HCT116 (cell line): ENCODE data around the gene THPO. TPM values are rescaled to one million over a fixed set of nuclear protein-coding genes. Genes with fewer than 3 reads are reported as not detected.

Source experiments
- ATAC-seq: fragments of 200-7000 bp; cut with Tn5 transposase; 2 replicates; pipeline ENCODE4 v1.9.1; 2020; ENCODE audit warnings: mild to moderate bottlenecking, moderate library complexity
- BruUV-seq: library from RNA; stranded (reverse); fragments of 400-500 nt; replicated peaks from 2 replicates; lab custom pipeline; 2021; lab: Mats Ljungman, UMichigan
- CTCF ChIA-PET: fragments of 300-600 bp; sonication (Branson Sonifier 250); formaldehyde crosslinking; loops from one replicate; lab custom pipeline; 2021; ENCODE audit warnings: antibody characterized with exemption; lab: Charles Lee
- POLR2A ChIA-PET: fragments of 300-600, 350-600 bp; sonication (Branson Sonifier 250); formaldehyde crosslinking; loops from one replicate; lab custom pipeline; 2021; ENCODE audit warnings: antibody characterized with exemption; lab: Charles Lee
- RAD21 ChIA-PET, 2 experiments: fragments of 300-600 bp; sonication (Branson Sonifier 250); formaldehyde crosslinking; loops; one replicate each; lab custom pipeline; 2023; ENCODE audit warnings: low total read pairs in 2 of 2; ENCODE audit not compliant: uncharacterized antibody in 2 of 2, unreplicated experiment in 2 of 2, low non-redundant PET in 1 of 2; lab: Charles Lee
- DNase-seq: peaks from one replicate; pipeline ENCODE4 v3.0.0-alpha.2; 2010; ENCODE audit warnings: low read depth, low spot score
- H2AFZ ChIP-seq: fragments of 200-600 bp; shearing (Covaris generic), sonication (generic); 2 replicates; pipeline ENCODE4 v1.6.1; 2017; ENCODE audit warnings: low read depth, mixed run types, mixed read lengths, antibody characterized with exemption, low read length; ENCODE audit not compliant: poor library complexity, severe bottlenecking
- H3K27ac ChIP-seq: 2 replicates; pipeline ENCODE4 v1.5.1; 2012; ENCODE audit warnings: low read depth, low read length
- H3K27me3 ChIP-seq: fragments of 200-600 bp; sonication (generic); 2 replicates; pipeline ENCODE4 v1.6.1; 2016; ENCODE audit warnings: mixed run types, low read length, mixed read lengths; ENCODE audit not compliant: insufficient read depth
- H3K36me3 ChIP-seq, 2 experiments: fragments of 200-500 bp in 1 of 2; fragments of 200-600 bp in 1 of 2; sonication (Bioruptor generic) in 1 of 2; sonication (generic) in 1 of 2; 2 replicates each; pipeline versions ENCODE4 v1.5.1 to v1.6.1; 2014 to 2016; ENCODE audit warnings: low read length in 2 of 2, inconsistent platforms in 1 of 2, mixed read lengths in 1 of 2, mixed run types in 1 of 2; ENCODE audit not compliant: insufficient read depth in 2 of 2, control insufficient read depth in 1 of 2
- H3K4me1 ChIP-seq, 2 experiments: fragments of 200-600 bp in 1 of 2; sonication (generic) in 1 of 2; 2 replicates each; pipeline versions ENCODE4 v1.5.1 to v1.6.1; 2012 to 2017; ENCODE audit warnings: low read length in 2 of 2, inconsistent platforms in 1 of 2, mild to moderate bottlenecking in 1 of 2, mixed read lengths in 1 of 2, mixed run types in 1 of 2, moderate library complexity in 1 of 2; ENCODE audit not compliant: insufficient read depth in 2 of 2, control insufficient read depth in 1 of 2
- H3K4me2 ChIP-seq: fragments of 200-600 bp; sonication (generic); 2 replicates; pipeline ENCODE4 v1.6.1; 2017; ENCODE audit warnings: mixed run types, low read length, mixed read lengths
- H3K4me3 ChIP-seq, 2 experiments: fragments of 200-600 bp in 1 of 2; sonication (generic) in 1 of 2; replicated peaks in 1 of 2; 2 replicates each; pipeline ENCODE4 v1.5.1; 2011 to 2016; ENCODE audit warnings: low read length in 2 of 2, control low read depth in 1 of 2, low read depth in 1 of 2, mild to moderate bottlenecking in 1 of 2, mixed read lengths in 1 of 2, mixed run types in 1 of 2
- H3K79me2 ChIP-seq: fragments of 200-600 bp; sonication (generic); 2 replicates; pipeline ENCODE4 v1.6.1; 2017; ENCODE audit warnings: mild to moderate bottlenecking, mixed run types, low read length, moderate library complexity, mixed read lengths; ENCODE audit not compliant: insufficient read depth
- H3K9ac ChIP-seq: fragments of 200-600 bp; sonication (generic); 2 replicates; pipeline ENCODE4 v1.6.1; 2016; ENCODE audit warnings: low read length, mixed read lengths
- H3K9me2 ChIP-seq: fragments of 200-600 bp; sonication (generic), shearing (Covaris generic); 2 replicates; pipeline ENCODE4 v1.6.1; 2017; ENCODE audit warnings: mixed run types, mild to moderate bottlenecking, moderate library complexity; ENCODE audit not compliant: insufficient read depth
- H3K9me3 ChIP-seq, 2 experiments: fragments of 200-500 bp in 1 of 2; fragments of 200-600 bp in 1 of 2; sonication (Bioruptor generic) in 1 of 2; sonication (generic) in 1 of 2; 2 replicates each; pipeline ENCODE4 v1.6.1; 2014 to 2017; ENCODE audit warnings: low read length in 2 of 2, mixed read lengths in 2 of 2, inconsistent platforms in 1 of 2, low read depth in 1 of 2, mild to moderate bottlenecking in 1 of 2, mixed run types in 1 of 2, moderate library complexity in 1 of 2; ENCODE audit not compliant: control insufficient read depth in 1 of 2, insufficient read depth in 1 of 2
- H4K20me1 ChIP-seq: fragments of 200-600 bp; sonication (generic), shearing (Covaris generic); 2 replicates; pipeline ENCODE4 v1.6.1; 2017; ENCODE audit warnings: mixed run types, mild to moderate bottlenecking, moderate library complexity; ENCODE audit not compliant: insufficient read depth
- JUND ChIP-seq: IDR thresholded peaks from 2 replicates; pipeline ENCODE4 v1.6.1; 2012
- POLR2A ChIP-seq: IDR thresholded peaks from 2 replicates; pipeline ENCODE4 v1.7.0; 2011; ENCODE audit warnings: borderline replicate concordance; ENCODE audit not compliant: insufficient read depth, insufficient read length; ENCODE audit errors: extremely low read depth
- REST ChIP-seq: IDR thresholded peaks from 2 replicates; pipeline ENCODE4 v1.6.1; 2012; ENCODE audit warnings: low read depth
- YY1 ChIP-seq: IDR thresholded peaks from 2 replicates; pipeline ENCODE4 v1.6.1; 2011; ENCODE audit warnings: low read length, low read depth, moderate library complexity, mild to moderate bottlenecking; ENCODE audit not compliant: insufficient replicate concordance; ENCODE audit errors: extremely low read depth
- intact Hi-C: fragments of 100-400 bp; cut with micrococcal nuclease; formaldehyde crosslinking; loops from 2 replicates; pipeline ENCODE4 v1.10.0; 2022
- total RNA-seq: library from RNA; stranded (reverse); gene quantifications from one replicate; pipeline ENCODE4 v1.2.1, GENCODE V29; 2021; ENCODE audit not compliant: unreplicated experiment
- TF ChIP-seq, protein P1 (sequence below), 3 experiments: fragments of 200-600 bp in 1 of 3; sonication (generic) in 1 of 3; IDR thresholded peaks in 2 of 3; conservative IDR thresholded peaks in 1 of 3; 2 replicates each; pipeline ENCODE4 v1.5.1; 2012 to 2017; ENCODE audit warnings: low read depth in 2 of 3, low read length in 2 of 3, antibody characterized with exemption in 1 of 3, borderline replicate concordance in 1 of 3, control low read depth in 1 of 3, mild to moderate bottlenecking in 1 of 3, mixed read lengths in 1 of 3, mixed run types in 1 of 3, moderate library complexity in 1 of 3; ENCODE audit not compliant: insufficient read depth in 1 of 3

The THPO gene
- total RNA-seq, 1 experiment from 2014 or later, result not detected

DNA sequence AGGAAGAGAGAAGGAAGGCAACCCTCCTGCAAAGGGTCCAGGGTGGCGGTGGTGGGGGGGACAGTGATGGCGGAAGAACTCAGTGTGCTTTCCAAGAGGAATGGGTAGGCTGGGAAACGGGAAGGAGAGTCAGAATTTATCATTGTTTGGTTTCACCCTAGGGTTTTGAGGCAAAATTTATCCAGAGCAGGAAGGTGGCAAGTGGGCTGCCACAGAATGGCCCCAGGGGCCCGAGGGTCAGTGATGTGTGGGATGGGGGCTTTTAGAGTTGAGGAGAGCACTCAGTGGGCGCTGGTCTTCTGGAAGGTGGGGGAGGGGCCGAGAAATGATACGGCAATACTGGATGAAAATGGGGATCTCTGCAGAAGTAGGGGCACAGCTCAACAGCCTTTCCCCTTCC, 40.0 kb downstream of the THPO start:
- no peak overlapping the region for H3K27ac ChIP-seq
- H3K9me3 ChIP-seq, result no peaks in the 10 kb centered on the region
- H3K4me2 ChIP-seq, result no peak overlapping the region
- ATAC-seq, result no peak
- H3K4me1 ChIP-seq, result peaks cover 2 to 45% of the 10 kb centered on the region in 2 experiments; a peak in 3 of 4 replicates
- POLR2A ChIA-PET, result interaction anchor here (1.7 kb wide), 1 partner anchor 8 kb away, joined by 5 read pairs; no protein-coding TSS in a partner anchor
- H3K36me3 ChIP-seq, result peaks cover 18 to 20% of the 10 kb centered on the region in 2 experiments
- no peaks in the 10 kb centered on the region for H3K27me3 ChIP-seq
- TF ChIP-seq REST, result no peak
- TF ChIP-seq JUND, result no peak
- TF ChIP-seq, protein P1, sequence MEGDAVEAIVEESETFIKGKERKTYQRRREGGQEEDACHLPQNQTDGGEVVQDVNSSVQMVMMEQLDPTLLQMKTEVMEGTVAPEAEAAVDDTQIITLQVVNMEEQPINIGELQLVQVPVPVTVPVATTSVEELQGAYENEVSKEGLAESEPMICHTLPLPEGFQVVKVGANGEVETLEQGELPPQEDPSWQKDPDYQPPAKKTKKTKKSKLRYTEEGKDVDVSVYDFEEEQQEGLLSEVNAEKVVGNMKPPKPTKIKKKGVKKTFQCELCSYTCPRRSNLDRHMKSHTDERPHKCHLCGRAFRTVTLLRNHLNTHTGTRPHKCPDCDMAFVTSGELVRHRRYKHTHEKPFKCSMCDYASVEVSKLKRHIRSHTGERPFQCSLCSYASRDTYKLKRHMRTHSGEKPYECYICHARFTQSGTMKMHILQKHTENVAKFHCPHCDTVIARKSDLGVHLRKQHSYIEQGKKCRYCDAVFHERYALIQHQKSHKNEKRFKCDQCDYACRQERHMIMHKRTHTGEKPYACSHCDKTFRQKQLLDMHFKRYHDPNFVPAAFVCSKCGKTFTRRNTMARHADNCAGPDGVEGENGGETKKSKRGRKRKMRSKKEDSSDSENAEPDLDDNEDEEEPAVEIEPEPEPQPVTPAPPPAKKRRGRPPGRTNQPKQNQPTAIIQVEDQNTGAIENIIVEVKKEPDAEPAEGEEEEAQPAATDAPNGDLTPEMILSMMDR (IDR thresholded peaks at IDR 0.05 in 2 of 3, conservative IDR thresholded peaks at IDR 0.05 in 1 of 3; ENCODE audit: borderline replicate concordance in 1 of 3, insufficient read depth in 1 of 3, low read depth in 2 of 3, low read length in 2 of 3), result no peak
- no peak for TF ChIP-seq YY1
- TF ChIP-seq POLR2A, result no peak
- TF ChIP-seq, all 23 proteins: peak for 0
- H4K20me1 ChIP-seq, result peaks cover 17% of the 10 kb centered on the region; the same call in 1 of the 2 replicates
- ChIA-PET CTCF (no interaction called here), RAD21 (no interaction called here)
- H3K4me3 ChIP-seq, result no peak overlapping the region
- H3K79me2 ChIP-seq, result peaks cover 28% of the 10 kb centered on the region; the same call in 1 of the 2 replicates
- no peak overlapping the region for H2AFZ ChIP-seq
- no peaks in the 10 kb centered on the region for H3K9me2 ChIP-seq
- intact Hi-C loops, result no loop called here
- no TSS peak for BruUV-seq
- H3K9ac ChIP-seq, result no peak overlapping the region
- no peak for DNase-seq
